ENCODE measurements around the gene TBC1D1.

DNA sequence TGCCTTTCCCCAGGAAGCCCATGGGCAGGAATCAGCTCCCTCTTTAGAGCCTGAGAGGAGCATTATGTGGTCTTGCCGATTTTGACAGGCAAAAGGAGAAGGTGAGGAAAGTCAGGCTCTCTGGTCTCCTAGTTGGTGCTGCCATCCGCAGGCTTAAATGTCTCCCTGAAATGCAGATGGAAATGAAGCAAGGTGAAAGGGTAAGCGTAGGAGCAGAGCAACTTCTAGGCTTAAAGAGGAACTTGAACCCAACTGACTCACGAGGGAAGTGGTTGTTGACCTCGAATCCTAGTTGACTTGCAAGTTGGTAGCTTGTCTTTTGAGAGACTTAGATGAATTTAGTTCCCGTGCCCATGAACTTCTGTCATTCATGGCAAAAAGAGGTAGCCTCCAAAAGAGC, 275.2 kb downstream of the TBC1D1 start:
- TF ChIP-seq, protein P1, sequence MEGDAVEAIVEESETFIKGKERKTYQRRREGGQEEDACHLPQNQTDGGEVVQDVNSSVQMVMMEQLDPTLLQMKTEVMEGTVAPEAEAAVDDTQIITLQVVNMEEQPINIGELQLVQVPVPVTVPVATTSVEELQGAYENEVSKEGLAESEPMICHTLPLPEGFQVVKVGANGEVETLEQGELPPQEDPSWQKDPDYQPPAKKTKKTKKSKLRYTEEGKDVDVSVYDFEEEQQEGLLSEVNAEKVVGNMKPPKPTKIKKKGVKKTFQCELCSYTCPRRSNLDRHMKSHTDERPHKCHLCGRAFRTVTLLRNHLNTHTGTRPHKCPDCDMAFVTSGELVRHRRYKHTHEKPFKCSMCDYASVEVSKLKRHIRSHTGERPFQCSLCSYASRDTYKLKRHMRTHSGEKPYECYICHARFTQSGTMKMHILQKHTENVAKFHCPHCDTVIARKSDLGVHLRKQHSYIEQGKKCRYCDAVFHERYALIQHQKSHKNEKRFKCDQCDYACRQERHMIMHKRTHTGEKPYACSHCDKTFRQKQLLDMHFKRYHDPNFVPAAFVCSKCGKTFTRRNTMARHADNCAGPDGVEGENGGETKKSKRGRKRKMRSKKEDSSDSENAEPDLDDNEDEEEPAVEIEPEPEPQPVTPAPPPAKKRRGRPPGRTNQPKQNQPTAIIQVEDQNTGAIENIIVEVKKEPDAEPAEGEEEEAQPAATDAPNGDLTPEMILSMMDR (IDR thresholded peaks at IDR 0.05) = no peak
- no peak for TF ChIP-seq POLR2AphosphoS5 (IDR thresholded peaks at IDR 0.05; ENCODE audit: low read depth, low read length)
- no peak for TF ChIP-seq SIN3A (IDR thresholded peaks at IDR 0.05; ENCODE audit: borderline replicate concordance, insufficient read depth, low read depth, low read length)
- TF ChIP-seq, protein P2, sequence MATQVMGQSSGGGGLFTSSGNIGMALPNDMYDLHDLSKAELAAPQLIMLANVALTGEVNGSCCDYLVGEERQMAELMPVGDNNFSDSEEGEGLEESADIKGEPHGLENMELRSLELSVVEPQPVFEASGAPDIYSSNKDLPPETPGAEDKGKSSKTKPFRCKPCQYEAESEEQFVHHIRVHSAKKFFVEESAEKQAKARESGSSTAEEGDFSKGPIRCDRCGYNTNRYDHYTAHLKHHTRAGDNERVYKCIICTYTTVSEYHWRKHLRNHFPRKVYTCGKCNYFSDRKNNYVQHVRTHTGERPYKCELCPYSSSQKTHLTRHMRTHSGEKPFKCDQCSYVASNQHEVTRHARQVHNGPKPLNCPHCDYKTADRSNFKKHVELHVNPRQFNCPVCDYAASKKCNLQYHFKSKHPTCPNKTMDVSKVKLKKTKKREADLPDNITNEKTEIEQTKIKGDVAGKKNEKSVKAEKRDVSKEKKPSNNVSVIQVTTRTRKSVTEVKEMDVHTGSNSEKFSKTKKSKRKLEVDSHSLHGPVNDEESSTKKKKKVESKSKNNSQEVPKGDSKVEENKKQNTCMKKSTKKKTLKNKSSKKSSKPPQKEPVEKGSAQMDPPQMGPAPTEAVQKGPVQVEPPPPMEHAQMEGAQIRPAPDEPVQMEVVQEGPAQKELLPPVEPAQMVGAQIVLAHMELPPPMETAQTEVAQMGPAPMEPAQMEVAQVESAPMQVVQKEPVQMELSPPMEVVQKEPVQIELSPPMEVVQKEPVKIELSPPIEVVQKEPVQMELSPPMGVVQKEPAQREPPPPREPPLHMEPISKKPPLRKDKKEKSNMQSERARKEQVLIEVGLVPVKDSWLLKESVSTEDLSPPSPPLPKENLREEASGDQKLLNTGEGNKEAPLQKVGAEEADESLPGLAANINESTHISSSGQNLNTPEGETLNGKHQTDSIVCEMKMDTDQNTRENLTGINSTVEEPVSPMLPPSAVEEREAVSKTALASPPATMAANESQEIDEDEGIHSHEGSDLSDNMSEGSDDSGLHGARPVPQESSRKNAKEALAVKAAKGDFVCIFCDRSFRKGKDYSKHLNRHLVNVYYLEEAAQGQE (IDR thresholded peaks at IDR 0.05; ENCODE audit: insufficient read depth in 1 of 2, low read depth in 2 of 2, low read length in 1 of 2) = no peak
